Raji (cell line): ENCODE data around the gene DPM2.

Experiments
- POLR2A ChIP-seq: IDR thresholded peaks from 2 replicates; pipeline ENCODE4 v1.6.1; 2011; ENCODE audit warnings: low read depth, low read length, control low read depth; ENCODE audit not compliant: insufficient read depth

The DPM2 gene

DNA sequence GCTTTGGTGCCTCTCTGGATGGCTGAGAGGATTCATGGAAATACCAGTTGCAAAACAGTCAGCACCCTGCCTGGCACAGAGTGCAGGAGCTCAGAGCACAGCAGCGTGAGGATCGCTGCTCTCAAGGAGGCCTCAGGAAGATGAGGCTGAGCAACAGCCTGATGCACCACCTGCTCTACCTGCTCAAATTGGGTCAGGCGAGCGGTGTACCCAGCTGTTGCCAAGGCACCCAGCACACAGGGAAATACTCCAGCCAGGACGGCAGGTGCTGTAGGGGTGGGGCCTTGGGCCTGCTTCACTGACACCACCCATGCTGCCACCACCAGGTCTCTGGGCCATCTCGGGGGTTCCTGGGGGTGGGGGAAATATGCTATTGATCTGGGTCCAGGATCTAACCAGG lies 38.8 kb upstream of the DPM2 start:
- no peak for TF ChIP-seq POLR2A

DNA sequence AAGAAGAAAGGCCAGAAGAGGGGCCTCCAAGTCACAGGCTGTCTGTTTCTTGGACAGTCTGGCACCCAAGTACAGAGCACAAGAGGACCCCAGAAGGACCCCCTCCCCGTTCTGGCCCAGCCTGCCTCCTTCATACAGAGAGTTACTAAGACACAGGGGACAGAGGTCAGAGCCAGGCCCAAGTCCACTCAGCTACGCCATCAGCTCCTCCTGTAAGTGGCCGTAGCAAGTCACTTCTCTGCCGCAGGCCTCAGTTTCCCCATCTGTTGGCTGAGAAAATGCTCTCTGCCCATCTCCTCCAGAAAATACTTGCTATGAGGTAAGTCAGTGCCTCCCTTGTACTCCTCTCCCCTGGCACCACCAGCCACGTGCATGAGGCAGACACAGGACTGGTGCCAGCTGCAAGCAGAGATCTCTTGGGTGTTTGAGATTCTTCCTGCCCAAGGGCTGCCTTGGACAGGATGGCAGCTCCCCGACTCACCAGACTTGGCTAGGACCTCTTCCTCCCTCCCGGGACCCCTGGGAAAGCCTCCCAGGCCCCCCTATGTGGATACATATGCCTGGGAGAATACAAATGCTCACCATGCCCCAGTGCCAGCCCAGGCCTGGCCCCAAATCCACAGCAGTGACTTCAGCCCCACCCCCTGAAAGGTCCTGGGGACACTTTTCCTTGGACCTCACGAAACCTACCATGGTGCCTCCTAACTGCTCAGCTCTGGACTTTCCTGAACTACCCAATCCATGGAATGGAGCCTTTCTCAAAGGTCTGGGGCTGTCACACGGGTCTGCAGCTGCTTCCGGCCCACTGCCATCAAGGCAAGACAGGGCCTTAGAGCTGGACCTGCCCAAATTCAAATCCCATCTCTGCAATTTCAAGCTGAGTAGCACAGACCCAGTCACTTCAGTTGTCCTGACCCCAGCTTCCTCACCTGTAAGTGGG lies 38.0 kb upstream of the DPM2 start:
- TF ChIP-seq POLR2A: no peak

DNA sequence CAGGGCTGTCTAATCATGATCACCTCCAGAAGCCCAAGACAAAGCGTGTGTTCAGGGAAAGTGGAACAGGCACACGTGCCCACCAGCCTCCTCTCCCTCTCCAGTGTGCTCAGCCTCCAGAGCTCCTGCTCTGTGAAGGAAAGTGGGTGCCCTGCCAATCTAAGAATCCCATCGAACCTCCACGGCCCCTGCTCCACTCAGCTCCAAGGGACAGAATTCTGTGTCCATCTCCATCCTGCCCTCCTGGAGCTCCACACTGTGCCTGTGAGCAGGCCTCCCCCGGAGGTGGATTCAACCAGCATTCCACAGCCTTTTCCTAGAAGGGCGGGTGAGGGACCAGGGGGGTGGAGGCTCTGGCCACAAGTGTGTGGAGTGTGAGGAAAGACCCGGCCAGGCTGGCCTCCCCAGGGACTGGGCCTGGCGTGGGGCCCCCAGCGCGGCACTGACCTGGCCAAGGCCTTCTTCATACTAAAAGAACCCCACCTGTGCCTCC lies 37.2 kb upstream of the DPM2 start:
- TF ChIP-seq POLR2A: no peak

DNA sequence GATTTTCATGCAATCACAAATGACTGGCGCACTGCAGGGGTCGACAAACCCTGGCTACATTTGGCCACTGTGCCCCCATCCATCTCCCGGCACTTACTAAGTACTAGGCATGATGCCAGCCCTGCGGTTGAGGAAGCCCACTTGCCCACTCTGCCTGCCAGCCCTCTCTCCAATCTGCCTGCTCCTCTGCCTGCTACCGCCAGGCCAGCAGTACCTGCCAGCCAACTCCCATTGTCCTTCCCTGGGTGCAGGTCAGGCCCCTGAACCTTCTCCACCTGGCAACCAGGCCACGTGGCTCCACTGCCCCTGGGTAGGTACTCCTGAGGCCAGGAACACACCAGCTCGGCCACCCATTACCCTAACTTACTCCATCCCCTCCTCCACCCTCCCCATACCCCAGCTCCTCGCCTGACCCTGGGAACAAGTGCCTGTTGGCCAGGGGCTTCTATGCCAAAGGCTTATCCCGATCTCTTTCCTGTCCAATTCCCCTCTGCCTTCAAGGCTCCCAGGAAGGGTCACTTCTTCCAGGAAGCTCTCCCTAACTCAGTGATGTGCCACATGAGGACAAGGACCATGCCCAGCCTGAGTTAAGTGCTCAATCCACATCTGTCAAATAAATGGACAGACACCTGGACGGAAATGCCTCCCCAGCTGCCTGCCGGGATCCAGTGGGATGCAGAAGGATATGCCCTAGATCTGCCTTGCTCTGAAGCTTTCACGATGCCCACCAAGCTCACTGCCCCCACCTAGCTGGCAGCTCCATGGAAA lies 36.5 kb upstream of the DPM2 start:
- TF ChIP-seq POLR2A: no peak

DNA sequence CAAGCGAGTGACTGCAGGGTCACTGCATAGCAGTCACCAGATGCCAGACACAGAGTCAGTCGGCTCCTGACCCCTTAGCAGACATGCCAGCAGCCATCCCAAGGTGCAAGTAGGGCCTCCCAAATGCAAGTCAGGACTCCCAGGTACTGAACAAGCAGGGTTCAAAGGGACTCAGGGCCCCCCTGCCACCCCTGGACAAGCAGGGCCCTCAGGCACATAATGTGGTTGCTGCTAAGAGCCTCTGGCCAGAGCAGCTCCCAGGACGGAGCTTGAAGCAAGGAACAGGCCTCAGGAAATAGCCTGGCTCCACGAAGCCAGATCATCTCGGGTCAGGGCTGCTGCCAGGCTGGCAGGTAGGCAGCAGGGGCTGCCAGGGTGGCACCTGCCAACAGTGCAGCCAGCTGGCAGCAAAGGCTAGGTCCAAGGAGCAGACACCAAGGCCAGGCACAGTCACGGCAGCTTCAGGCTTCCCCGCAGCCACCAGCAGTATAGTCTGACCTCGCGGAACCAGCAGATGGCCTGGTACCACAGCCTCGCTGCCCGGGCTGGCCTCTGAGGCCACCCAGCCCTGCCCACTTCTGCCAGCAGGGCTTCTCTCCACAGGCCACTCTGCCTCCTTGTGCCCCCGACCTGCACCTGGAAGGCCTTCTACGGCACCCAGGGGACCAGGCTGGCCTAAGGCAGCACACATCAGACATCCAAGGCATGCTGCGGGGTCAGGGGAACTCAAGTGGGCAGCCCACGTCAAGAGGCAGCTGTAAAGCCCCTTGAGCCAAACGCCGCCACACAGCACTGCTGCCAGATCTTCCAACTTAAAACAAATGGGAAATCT lies 35.7 kb upstream of the DPM2 start:
- TF ChIP-seq POLR2A: no peak

DNA sequence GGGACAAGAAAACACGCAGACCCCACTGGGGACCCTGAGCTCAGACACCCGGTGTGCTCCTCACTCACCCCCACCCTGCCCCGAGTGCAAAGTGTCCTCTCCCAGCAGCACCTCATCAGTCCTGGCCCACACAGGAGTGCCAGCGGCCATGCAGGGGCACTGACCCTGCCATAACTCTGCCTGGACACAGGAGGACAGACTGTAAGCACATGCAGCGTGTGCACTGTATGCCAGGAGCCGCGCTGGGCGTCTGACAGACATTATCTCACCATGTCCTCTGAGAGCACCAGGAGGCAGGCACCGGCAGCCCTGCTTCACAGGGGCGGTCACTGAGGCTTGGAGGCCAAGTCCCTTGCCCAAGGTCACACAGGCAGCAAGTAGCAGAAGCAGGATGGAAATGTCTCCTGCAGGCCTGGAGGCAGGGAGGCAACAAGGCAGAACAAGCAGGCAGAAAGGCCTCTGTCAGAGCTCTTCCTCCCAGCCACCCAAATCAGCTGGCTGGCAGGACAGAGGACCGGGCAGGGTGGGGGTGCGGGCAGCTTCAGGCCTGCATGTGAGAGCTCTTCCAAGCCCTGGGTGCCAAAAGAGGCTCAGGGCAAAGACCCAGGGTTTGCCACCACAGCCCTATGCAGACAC lies 34.7 kb upstream of the DPM2 start:
- TF ChIP-seq POLR2A: no peak

DNA sequence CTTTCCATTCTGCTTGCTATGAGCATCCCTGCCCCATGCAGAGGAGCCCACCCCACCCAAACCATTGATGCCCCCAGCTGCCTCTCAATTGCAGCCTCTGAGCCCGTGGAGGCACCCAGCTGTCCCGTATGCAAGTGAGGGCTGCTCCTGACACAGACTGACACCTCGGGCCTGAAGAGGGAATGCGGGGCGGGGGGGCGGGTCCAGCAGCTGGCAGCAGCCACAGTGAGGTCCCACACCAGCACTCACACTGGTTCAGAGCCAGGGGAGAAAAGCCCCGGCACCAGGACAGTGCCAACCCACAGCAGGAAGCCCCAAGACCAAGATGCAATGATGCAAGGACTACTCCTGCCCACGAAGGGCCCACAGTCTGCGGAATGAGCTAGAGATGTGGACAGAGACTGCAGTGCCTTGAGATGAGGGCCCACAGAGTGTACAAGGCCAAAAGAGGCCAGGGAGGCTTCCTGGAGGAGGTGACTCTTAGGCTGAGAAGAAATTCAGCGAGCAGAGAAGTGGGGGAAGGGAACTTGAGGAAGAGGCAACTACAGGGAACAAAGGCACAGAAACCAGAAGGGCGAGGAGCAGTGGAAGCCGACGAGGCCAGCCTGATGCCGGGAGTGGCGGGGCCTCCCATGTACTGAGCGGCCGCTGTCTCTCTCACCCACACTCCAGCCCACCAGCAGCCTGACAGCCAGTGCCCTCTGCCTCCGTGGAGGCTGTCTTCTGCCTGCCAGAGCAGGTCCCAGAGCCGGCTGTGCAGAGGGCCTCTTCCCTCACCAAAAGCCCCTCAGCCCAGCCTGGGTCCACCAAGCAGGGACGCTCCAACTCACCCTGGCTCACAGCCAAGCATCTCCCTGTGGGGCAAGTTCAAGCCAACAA lies 33.9 kb upstream of the DPM2 start:
- no peak for TF ChIP-seq POLR2A

DNA sequence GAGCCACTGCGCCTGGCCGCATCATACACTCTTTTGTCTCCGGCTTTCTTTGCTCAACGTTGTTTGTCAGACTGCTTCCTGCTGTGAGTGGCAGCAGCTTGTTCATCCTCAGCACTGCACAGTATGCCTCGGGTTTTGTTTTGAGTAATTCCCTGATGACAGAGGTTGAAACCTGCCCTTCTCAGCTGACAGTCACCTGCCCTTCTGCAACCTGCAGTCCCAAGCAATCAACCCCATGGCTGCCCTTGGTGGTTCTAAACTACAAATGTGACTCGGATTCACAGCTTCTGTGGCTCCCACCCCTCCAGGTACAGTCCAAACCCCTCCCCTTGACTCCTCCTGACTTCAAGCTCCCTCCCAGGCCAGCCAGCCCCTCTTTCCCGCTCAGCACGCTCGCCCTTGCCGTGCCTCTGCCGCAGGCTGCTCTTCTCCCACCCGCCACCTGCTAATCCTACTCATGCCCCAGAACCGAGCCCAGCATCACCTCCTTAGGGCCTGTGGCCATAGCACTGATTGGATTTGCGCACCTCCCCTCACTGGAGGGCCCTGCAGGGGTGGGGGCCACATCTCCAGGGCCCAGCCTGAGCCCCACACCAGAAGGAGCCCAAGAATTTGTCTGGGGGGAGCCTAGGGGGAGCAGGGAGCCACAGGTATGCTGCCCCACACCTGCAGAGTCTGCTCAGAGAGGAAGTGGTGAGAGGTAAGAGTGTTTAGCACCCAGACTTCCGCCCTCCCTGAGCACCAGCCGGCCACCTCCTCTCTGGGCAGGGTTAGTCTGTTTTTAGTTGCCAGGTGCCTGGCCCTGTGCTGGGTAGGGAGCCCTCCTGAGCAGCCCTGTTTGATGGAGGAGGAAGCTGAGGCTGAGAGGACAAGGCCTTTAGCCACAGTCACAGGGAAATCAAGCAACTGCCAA lies 33.0 kb upstream of the DPM2 start:
- TF ChIP-seq POLR2A: no peak

DNA sequence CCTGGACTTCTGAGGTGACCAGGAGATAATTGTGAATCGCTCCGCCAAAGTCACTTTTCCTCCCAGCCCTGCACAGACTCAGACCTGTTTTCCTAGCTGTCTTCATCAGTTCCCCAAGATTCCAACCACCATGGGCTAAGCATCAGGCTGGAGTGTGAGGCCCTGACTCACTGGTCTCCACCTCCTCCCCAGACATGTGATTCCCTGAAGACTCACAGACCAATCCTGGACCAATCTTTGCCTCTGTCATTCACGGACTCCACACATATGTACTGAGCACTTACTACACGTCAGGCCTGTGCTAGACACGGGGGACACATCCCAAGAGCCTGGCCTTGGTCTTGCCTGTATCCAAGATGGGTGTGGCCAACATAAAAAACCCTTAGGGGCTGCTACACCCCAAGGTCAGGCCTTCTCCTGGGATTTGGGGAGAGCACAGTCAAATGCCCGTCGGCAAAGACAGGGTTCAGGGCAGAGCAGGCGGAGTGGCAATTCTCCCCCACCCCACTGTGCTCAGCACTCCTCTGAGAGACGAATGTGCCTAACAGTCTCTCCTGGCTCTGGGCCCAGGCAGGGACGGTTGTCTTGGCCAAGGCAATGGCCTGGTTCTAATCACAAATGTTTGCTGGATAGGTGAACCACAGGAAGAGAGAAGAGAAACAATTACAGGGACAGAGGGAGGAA lies 31.2 kb upstream of the DPM2 start:
- TF ChIP-seq POLR2A: no peak

DNA sequence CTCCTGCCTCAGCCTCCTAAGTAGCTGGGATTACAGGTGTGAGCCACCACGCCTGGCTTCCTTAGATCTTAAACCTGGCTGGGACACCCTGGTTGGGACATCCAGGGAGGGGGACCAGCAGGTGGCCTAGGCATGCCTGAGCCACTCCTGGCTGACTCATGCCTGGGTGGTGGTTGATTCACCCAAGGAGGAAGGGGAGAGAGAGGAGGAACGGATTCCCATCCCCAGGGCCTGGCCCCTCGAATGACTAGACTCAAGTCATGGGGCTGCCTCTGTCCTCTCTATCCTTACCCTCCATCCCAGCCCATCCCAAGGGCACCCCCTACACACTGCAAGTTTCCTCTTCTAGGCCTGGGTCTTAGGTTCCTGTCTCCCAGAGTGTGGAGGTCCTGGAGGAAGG lies 30.4 kb upstream of the DPM2 start:
- no peak for TF ChIP-seq POLR2A

DNA sequence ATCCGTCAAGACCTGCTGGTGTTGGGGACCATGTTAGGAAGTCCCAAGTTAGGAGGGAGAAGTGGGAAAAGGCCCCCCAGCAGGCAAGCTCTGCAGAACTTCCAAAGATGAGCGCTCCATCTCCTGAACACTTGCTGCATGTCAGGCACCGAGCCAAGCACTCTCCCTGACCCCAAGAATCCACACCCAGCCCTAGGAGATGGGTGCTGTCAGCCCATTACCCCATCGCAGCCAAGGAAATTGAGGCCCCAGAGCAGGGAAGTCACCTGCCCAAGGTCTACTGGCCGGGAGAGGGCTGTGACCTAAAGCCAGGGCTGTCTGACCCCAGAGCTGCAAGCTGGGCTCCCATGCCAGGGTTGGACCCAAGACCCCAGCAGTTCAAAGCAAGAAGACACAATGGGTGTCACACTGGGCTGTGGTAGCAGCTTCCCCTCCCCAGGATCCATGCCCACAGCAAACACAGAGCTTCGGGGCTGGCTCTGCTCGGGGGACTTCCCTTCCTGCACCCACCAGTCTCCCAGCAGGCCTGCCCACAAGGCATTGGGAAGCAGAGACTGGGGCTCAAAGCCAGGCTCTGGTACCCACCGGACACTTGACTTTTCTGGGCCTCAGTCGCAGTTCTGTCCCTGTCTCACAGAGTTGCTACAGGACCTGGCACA lies 29.6 kb upstream of the DPM2 start:
- TF ChIP-seq POLR2A: no peak
